Spinal cord (tissue), 10 donors: ENCODE results near the gene ARHGAP15. TPM values are rescaled to one million over a fixed set of nuclear protein-coding genes. Genes with fewer than 3 reads are reported as not detected.

Source experiments
- DNase-seq, 6 donors: peaks; one replicate each; pipeline versions ENCODE4 v3.0.0 to v3.0.0-alpha.2; 2013 to 2015; ENCODE audit warnings: low spot score in 6 of 6, low read depth in 4 of 6
- H3K27ac ChIP-seq: one replicate; pipeline ENCODE4 v1.5.1; 2013; ENCODE audit warnings: low read depth, low read length, control low read depth
- H3K27me3 ChIP-seq: one replicate; pipeline ENCODE4 v1.6.1; 2013; ENCODE audit warnings: low read length; ENCODE audit not compliant: control insufficient read depth, insufficient read depth
- H3K36me3 ChIP-seq: one replicate; pipeline ENCODE4 v1.6.1; 2013; ENCODE audit warnings: low read length; ENCODE audit not compliant: control insufficient read depth, insufficient read depth
- H3K4me1 ChIP-seq: one replicate; pipeline ENCODE4 v1.6.1; 2013; ENCODE audit warnings: low read length; ENCODE audit not compliant: control insufficient read depth, insufficient read depth
- H3K4me3 ChIP-seq: one replicate; pipeline ENCODE4 v1.5.1; 2013; ENCODE audit warnings: low read depth, low read length, control low read depth
- H3K9me3 ChIP-seq: one replicate; pipeline ENCODE4 v1.6.1; 2013; ENCODE audit warnings: low read length; ENCODE audit not compliant: control insufficient read depth, insufficient read depth
- WGBS: methylation state at CpG from one replicate; pipeline ENCODE4 v1.1.5; 2013; ENCODE audit warnings: missing lambda C conversion rate; ENCODE audit not compliant: insufficient coverage; 5-methylcytosine and 5-hydroxymethylcytosine counted together
- polyA plus RNA-seq, 2 donors: library from polyadenylated mRNA; unstranded; fragments of 120-200 nt; gene quantifications; one replicate each; pipeline ENCODE4 v1.2.1, GENCODE V29; 2013; ENCODE audit not compliant: insufficient read length in 2 of 2
- total RNA-seq, 2 donors: library from RNA; depleted of rRNA in 1 of 2; stranded (reverse); fragments of 120-200 nt in 1 of 2; fragments of >200 nt in 1 of 2; gene quantifications; one replicate each; pipeline versions ENCODE4 v1.2.3 to v1.2.4, GENCODE V29; 2013 to 2014
- donor health status: healthy.

The ARHGAP15 gene
- total and polyA plus RNA-seq, 4 donors = 6.3 to 53.1 (median 12.5) TPM

GRCh38 chr2:143209570-143210445 is 80.6 kb downstream of the ARHGAP15 start:
- Histone ChIP-seq H3K4me1 (no peaks in the 10 kb centered on the region), H3K36me3 (no peaks in the 10 kb centered on the region), H3K4me3 (no peak overlapping the region), H3K9me3 (no peaks in the 10 kb centered on the region), H3K27me3 (no peaks in the 10 kb centered on the region), H3K27ac (no peak overlapping the region)
- 100% methylated on average over 1 of the region's 6 CpGs for WGBS
- no peak for DNase-seq

- no peaks in the 10 kb centered on the region for H3K36me3 ChIP-seq
- no peak for DNase-seq
- no peaks in the 10 kb centered on the region for H3K27me3 ChIP-seq
- 100% methylated on average over 1 of the region's 1 CpG for WGBS
- no peaks in the 10 kb centered on the region for H3K4me1 ChIP-seq
- H3K4me3 ChIP-seq = no peak overlapping the region
- H3K9me3 ChIP-seq = no peaks in the 10 kb centered on the region
- no peak overlapping the region for H3K27ac ChIP-seq
Measured at GRCh38 chr2:143210446-143210819, 81.2 kb downstream of the ARHGAP15 start.

GRCh38 chr2:143217512-143218115 is 88.4 kb downstream of the ARHGAP15 start:
- no peaks in the 10 kb centered on the region for H3K27me3 ChIP-seq
- no peaks in the 10 kb centered on the region for H3K36me3 ChIP-seq
- H3K4me1 ChIP-seq = no peaks in the 10 kb centered on the region
- no peak overlapping the region for H3K27ac ChIP-seq
- no peak overlapping the region for H3K4me3 ChIP-seq
- no CpG with 5 or more reads among the region's 1 CpG for WGBS
- DNase-seq = no peak
- no peaks in the 10 kb centered on the region for H3K9me3 ChIP-seq

GRCh38 chr2:143218621-143219020 is 89.4 kb downstream of the ARHGAP15 start:
- Histone ChIP-seq H3K4me3 (no peak overlapping the region), H3K4me1 (no peaks in the 10 kb centered on the region), H3K27me3 (no peaks in the 10 kb centered on the region), H3K9me3 (no peaks in the 10 kb centered on the region), H3K36me3 (no peaks in the 10 kb centered on the region), H3K27ac (no peak overlapping the region)
- DNase-seq = no peak
- WGBS = no CpG with 5 or more reads among the region's 6 CpGs

- no peaks in the 10 kb centered on the region for H3K4me1 ChIP-seq
- no peak overlapping the region for H3K27ac ChIP-seq
- H3K27me3 ChIP-seq = no peaks in the 10 kb centered on the region
- no peak for DNase-seq
- H3K36me3 ChIP-seq = no peaks in the 10 kb centered on the region
- H3K4me3 ChIP-seq = no peak overlapping the region
- H3K9me3 ChIP-seq = no peaks in the 10 kb centered on the region
- no CpG with 5 or more reads among the region's 3 CpGs for WGBS
Measured at GRCh38 chr2:143219266-143219665, 90.0 kb downstream of the ARHGAP15 start.

- no peak overlapping the region for H3K27ac ChIP-seq
- no peaks in the 10 kb centered on the region for H3K4me1 ChIP-seq
- no peak overlapping the region for H3K4me3 ChIP-seq
- no peaks in the 10 kb centered on the region for H3K36me3 ChIP-seq
- no peaks in the 10 kb centered on the region for H3K27me3 ChIP-seq
- DNase-seq = no peak
- no peaks in the 10 kb centered on the region for H3K9me3 ChIP-seq
- WGBS = 100% methylated on average over 1 of the region's 1 CpG
Measured at GRCh38 chr2:143223556-143223955, 94.3 kb downstream of the ARHGAP15 start.

- no CpG with 5 or more reads among the region's 4 CpGs for WGBS
- no peak overlapping the region for H3K4me3 ChIP-seq
- no peaks in the 10 kb centered on the region for H3K9me3 ChIP-seq
- H3K36me3 ChIP-seq = no peaks in the 10 kb centered on the region
- no peaks in the 10 kb centered on the region for H3K4me1 ChIP-seq
- H3K27me3 ChIP-seq = no peaks in the 10 kb centered on the region
- H3K27ac ChIP-seq = no peak overlapping the region
- DNase-seq = no peak
Measured at GRCh38 chr2:143225931-143226330, 96.7 kb downstream of the ARHGAP15 start.

GRCh38 chr2:143226714-143227541 is 97.7 kb downstream of the ARHGAP15 start:
- DNase-seq = no peak
- Histone ChIP-seq H3K36me3 (no peaks in the 10 kb centered on the region), H3K9me3 (no peaks in the 10 kb centered on the region), H3K27ac (no peak overlapping the region), H3K27me3 (no peaks in the 10 kb centered on the region), H3K4me1 (no peaks in the 10 kb centered on the region), H3K4me3 (no peak overlapping the region)
- no CpG with 5 or more reads among the region's 5 CpGs for WGBS

- no peak for DNase-seq
- H3K4me1 ChIP-seq = no peaks in the 10 kb centered on the region
- no peak overlapping the region for H3K4me3 ChIP-seq
- H3K27me3 ChIP-seq = no peaks in the 10 kb centered on the region
- WGBS = no CpG with 5 or more reads among the region's 5 CpGs
- H3K36me3 ChIP-seq = no peaks in the 10 kb centered on the region
- H3K27ac ChIP-seq = no peak overlapping the region
- no peaks in the 10 kb centered on the region for H3K9me3 ChIP-seq
Measured at GRCh38 chr2:143229411-143229810, 100.2 kb downstream of the ARHGAP15 start.
